ENCODE results near the gene PHOSPHO1.

DNA sequence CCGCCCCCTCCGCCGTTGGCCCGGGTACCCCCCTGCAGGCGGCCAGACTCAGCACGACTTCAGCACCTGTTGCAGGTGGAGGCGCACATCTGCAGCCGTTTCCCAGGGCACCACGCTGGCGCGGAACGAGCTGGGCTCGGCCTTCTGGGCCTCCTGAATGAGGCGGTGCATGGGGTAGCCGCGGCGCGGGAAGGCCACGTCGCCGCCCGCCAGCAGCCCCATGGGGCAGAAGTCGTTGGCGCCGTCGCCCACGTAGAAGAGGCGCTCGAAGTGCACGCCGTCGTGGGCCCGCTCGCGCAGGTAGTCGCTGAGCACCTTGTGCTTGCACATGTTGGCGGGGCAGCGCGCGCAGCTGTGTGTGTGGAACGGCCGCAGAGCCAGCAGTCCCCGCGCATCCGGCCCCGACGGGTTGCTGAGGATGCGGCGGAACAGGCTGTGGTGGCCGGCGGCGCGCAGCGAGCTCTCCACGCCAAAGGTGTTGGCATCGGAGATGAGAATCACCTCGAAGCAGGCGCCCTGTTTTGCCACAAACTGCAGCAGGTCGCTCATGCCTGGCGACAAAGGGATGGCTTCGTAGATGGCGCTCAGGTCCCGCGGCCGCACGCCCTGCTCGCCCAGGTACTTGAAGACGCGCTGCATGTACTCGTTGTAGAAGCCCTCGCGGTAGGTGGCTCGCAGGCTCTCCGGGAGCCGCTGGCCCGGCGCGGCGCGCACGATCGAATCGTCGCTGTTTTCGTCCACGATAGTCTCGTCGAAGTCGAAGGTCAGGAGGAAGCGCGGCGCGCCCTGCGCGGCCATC, 6.2 kb downstream of the PHOSPHO1 start:
- TF ChIP-seq, protein P1, sequence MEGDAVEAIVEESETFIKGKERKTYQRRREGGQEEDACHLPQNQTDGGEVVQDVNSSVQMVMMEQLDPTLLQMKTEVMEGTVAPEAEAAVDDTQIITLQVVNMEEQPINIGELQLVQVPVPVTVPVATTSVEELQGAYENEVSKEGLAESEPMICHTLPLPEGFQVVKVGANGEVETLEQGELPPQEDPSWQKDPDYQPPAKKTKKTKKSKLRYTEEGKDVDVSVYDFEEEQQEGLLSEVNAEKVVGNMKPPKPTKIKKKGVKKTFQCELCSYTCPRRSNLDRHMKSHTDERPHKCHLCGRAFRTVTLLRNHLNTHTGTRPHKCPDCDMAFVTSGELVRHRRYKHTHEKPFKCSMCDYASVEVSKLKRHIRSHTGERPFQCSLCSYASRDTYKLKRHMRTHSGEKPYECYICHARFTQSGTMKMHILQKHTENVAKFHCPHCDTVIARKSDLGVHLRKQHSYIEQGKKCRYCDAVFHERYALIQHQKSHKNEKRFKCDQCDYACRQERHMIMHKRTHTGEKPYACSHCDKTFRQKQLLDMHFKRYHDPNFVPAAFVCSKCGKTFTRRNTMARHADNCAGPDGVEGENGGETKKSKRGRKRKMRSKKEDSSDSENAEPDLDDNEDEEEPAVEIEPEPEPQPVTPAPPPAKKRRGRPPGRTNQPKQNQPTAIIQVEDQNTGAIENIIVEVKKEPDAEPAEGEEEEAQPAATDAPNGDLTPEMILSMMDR (conservative IDR thresholded peaks at IDR 0.05; ENCODE audit: low read length): no peak
- TF ChIP-seq EZH2phosphoT487 (IDR thresholded peaks at IDR 0.05; ENCODE audit: borderline replicate concordance, low read depth, low read length): no peak
